GM18517 (cell line): ENCODE data around the gene TTC24.
"Not testable (repeated sequence)": the region's sequence is repeated elsewhere in the genome, so short reads cannot be mapped to it uniquely, and the experiment has no call there.

ENCODE experiments used
- ATAC-seq: cut with Tn5 transposase; IDR thresholded peaks from one replicate; pipeline ENCODE4 v1.9.1; 2021; ENCODE audit warnings: mild to moderate bottlenecking, moderate library complexity; ENCODE audit not compliant: unreplicated experiment

Gene TTC24

DNA sequence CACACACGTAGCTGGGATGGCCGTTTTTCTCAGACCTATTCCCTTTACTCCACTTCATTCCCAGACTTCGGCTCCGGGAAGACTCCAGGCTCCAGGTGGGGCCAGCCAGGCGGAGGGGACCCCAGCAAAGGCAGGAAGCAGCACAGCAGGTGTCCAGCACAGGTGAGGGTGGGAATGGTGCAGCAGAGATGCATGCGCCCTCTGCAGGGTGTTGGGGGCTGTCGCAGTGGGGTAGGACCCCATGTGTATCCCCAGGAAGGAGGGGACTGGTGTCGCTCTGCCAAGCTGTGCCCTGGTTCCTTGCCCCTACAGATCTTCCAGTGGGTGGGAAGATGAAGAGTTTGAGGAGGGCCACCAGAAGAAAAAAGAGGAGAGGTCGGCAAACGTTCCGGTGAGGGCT is 5.3 kb downstream of the TTC24 start:
- no peak for ATAC-seq

DNA sequence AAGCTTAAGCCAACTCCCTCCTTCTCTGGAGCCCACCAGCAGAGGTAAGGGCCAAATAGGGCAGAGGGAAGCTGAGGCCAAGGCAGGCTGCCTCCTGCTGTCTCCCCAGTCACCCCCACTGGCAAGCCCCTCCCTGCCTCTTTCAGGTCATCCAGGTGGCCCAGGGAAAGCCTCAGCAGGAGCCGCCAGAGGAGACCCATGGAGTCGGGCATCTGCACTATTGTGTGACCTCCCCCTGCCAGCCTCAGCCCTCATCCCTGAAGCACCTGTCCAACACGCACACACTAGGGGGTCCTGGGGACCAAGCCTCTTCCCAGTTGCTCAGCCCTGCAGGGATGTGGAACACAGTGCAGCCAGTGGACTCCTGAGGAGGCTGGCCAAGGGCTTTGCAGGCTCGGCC is 6.8 kb downstream of the TTC24 start:
- no peak for ATAC-seq

DNA sequence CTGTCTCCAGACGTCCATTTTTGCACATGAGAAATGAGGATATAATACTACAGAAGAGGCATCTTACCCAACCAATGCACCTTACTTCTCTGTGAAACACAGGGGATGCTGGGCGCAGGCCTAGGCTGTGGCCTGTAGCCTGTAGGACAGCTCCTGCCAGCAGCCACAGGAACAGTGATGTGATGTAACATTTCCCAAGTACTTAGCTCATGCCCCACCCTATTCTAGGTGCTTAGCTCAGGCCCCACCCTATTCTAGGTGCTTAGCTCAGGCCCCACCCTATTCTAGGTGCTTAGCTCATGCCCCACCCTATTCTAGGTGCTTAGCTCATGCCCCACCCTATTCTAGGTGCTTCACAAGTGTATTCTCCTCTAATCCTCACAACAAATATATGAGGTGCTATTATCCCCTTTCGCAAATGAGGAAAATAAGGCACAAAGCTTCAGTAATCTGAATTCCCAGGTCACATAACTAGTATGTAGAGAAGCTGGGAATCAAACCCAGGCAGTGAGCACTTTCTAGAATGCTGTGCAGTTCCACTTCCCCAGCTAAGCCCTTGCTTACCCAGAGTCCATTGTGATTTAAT is 7.5 kb downstream of the TTC24 start:
- ATAC-seq, result no peak

DNA sequence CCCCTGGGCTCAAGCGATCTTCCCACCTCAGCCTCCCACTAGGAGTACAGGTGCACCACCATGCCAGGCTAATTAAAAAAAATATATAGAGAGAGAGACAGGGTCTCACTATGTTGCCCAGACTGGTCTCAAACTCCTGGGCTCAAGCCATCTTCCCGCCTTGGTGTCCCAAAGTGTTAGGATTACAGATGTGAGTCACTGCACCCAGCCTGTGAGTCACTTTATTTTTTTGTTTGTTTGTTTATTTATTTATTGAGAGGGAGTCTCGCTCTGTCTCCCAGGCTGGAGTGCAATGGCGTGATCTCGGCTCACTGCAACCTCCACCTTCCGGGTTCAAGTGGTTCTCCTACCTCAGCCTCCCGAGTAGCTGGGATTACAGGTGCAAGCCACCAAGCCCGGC is 8.4 kb downstream of the TTC24 start:
- ATAC-seq, result not testable (repeated sequence)

DNA sequence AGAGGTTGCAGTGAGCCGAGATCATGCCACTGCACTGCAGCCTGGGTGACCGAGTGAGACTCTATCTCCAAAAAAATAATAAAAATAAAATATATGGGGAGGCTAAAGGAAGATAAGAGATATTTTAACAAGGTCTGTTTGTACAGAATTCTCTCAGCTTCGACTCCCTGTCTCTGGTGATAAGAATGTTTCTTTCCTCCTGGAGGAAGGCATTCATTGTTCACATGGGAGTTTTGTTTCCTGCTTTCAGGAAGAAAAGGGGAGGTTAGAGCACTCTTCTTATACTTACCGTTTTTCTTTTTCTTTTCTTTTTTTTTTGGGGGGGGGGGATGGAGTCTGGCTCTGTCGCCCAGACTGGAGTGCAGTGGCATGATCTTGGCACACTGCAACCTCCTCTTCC is 10.0 kb downstream of the TTC24 start:
- no peak for ATAC-seq

DNA sequence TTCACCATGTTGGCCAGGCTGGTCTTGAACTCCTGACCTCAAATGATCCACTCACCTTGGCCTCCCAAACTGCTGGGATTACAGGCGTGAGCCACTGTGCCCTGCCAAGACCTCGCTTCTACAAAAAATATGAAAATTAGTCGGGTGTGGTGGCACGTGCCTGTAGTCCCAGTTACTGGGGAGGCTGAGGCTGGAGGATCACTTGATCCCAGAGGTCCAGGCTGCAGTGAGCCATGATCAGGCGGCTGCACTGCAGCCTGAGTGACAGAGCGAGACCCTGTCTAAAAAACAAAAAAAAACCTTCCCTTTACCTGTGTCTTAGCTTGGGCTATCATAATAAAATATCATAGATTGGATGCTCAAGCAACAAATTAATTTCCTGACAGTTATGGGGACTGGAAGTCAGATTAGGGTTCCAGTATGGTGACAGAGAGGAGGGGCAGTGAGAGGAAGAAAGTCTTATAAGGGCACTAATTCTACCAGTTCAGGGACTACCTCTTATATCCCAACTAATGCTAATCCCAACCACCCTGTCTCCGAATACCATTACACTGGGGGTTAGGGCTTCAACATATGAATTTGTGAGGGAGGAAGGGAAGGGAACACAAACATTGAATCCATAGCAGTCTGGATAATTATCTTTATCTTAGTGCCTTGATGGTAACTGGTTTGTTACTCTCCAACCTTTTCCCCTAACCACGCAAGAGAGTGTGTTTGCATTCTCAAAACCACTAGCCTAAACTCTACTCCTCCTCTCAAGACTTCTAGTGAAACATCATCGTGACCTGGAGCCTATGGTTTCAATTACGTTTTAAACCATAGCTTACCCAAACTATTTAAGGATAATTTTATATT is 11.0 kb downstream of the TTC24 start:
- ATAC-seq, result no peak

DNA sequence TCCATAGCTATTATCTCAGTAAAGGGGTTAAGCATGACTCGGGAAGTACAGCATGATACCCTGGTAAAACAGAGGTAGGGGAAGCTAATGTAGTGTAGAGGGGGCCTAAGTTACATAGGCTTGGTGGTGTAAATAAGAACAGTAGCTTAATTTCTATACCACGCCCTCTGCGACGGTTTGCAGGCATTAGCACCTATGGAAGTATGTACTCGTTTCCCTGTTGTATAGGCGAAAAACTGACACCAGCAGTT is 11.6 kb downstream of the TTC24 start:
- peak; percentile 19 for ATAC-seq

DNA sequence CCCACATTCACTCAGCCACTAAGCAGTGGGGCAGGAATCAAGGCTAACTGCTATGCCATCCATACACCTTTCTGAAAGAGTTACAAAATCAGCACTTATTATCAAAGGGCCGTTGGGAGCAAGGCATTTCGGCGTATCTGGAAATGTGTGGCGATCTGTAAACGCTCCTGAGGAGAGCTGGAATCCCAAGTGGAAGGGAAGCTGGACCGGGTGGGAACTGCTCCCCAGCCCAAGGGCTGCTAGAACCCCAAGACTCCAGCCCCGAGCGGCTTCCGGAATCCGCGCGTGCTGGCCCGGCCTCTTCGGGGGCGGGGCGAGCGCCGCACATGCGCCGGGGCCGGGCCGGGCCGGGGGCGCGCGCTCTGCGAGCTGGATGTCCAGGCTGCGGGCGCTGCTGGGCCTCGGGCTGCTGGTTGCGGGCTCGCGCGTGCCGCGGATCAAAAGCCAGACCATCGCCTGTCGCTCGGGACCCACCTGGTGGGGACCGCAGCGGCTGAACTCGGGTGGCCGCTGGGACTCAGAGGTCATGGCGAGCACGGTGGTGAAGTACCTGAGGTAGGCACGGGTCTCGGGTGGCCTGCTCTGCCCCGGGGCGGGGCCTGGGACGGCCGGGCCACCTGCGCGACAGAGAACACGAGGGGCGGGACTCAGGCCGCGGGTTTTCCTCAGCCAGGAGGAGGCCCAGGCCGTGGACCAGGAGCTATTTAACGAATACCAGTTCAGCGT is 12.1 kb downstream of the TTC24 start, which contains the start of gene NAXE:
Gene NAXE (plus strand): TSS at position 345 of the 726 bp plus-strand sequence. CDS start 29 bp downstream, at position 374.
- ATAC-seq, result peak; percentile 68

DNA sequence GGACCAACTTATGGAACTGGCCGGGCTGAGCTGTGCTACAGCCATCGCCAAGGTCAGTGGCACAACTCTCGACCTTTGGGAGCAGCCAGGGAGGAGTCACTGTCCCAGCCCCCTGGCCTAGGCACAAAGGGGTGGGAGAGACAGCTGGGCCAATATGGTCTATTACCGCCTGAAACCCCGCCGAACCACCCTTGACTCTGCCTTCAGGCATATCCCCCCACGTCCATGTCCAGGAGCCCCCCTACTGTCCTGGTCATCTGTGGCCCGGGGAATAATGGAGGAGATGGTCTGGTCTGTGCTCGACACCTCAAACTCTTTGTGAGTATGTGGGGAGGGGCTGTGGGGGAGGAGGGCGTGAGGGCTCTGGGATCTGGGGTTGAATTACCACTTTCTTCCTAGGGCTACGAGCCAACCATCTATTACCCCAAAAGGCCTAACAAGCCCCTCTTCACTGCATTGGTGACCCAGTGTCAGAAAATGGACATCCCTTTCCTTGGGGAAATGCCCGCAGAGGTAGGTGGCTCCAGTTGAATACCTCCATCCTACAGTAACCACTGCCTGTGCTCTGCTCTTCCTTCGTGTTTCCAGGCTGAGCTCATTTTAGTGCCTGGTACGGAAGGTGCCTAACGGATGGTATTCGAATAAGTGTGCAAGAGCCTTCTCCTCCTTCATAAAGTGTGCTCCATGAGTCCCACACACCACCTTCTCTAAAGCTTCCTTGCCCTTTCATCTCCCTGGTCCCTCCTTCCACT is 12.8 kb downstream of the TTC24 start:
- ATAC-seq, result no peak

DNA sequence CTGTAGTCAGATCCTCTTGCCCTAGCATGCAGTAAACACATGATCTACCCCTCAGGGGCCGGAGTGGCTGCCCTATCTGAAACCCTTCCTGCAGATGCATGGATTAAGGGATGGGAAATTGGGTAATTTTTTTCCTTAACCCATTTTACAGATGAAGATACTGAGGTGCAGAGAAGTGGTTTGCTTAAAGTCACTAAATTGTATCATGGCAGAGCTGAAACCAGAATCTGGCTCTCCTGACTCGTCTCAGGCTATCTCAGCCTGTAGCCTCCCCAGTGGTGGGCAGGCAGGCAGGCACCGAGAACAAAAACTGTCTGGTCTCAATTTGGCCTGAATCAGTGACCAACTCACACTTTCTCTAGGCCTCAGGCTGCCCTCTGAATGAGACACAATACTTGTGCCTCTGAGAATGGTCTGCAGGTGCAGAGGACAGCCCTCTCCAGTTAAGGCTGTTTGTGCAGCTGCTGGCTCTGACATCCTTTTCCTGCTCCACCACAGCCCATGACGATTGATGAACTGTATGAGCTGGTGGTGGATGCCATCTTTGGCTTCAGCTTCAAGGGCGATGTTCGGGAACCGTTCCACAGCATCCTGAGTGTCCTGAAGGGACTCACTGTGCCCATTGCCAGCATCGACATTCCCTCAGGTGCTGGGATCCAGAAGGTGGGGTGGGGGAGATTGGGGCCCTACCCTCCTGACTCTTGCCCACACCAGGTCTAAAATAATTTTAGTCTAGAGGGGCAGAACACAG is 13.6 kb downstream of the TTC24 start:
- ATAC-seq, result no peak

DNA sequence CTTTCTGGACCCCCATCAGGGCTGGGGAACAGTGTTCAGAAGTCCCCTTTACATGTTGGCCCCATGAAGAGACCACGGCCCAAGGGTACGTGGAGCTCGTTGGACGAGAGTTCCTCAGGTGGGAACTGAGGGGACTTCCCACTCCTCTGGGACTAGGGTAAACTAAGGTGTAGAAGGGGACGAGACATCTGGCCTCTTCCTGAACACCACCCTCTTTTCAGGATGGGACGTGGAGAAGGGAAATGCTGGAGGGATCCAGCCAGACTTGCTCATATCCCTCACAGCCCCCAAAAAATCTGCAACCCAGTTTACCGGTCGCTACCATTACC is 14.1 kb downstream of the TTC24 start:
- no peak for ATAC-seq

DNA sequence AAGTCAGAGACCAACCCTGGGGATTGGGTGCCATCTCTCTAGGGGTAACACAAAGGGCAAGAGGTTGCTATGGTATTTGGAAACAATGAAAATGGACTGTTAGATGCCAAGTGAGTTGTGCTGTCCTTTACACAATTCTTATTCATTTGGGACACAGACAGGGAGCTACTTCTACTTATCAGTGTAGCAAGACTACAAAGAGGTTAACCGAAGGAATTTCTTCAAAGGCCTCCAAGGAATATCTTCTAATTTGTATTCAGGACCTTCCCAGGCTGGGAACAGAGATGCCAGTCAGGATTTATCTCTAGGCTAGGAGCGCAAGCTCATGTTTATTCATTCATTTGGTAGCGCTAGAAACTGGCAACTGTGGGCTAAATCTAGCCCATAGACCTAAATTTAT is 14.7 kb downstream of the TTC24 start:
- ATAC-seq, result no peak

DNA sequence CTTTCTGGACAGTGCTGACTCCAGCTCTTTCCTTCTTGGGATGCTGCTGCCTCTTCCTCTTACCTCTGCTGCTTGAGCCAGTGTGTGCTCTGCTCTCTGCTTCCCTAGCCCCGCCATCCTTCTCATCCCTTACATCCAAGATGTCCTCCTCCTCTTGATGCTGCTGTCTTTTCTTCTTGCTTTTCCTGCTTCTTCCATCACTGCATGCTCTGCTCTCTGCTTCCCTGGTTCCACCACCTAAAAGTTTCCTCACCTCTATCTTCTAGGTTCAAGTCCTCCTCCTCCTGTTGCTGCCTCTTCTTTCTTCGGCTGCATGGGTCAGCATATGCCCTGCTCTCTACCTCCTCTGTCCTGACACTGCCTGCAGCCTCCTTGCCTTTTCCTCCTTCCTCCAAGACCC is 15.5 kb downstream of the TTC24 start:
- ATAC-seq, result no peak

DNA sequence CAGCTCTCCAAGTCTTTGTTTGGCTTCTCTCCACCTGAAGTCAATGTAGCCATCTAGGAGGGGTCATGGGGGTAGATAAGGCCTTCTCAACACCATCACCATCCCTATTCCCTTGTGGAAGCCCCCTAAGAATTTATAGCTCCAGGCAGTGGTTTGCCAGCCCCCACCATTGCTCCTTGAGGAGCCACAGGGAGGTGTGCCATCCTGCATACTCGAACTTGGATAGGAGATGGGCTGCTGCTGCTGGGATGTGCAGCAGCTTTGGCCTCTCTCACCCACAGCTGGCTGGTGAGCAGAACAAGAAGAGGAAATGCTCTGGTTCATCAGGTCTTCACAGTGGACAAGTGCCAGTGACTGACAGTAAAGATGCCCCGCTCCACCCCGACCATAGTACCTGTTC is 16.9 kb downstream of the TTC24 start:
- no peak for ATAC-seq

DNA sequence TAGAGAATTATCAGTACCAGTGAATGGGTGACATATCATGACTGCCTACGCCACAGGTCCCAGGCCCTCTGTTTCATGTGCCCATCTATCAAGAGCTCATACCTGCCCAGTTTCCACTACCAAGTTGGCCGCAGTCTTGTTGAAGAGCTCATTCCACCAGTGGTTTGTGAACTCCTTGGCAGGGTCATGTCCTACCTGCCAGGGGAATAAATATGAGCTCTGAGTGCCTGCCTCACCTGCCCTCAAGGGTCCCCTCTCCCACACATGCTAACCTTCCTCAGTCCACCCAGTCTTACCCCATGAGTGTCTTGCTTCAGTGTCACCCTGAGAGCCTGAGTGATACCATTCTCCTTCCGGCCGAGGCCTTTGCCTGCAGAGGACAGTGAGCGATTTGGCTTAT is 18.6 kb downstream of the TTC24 start:
- no peak for ATAC-seq

DNA sequence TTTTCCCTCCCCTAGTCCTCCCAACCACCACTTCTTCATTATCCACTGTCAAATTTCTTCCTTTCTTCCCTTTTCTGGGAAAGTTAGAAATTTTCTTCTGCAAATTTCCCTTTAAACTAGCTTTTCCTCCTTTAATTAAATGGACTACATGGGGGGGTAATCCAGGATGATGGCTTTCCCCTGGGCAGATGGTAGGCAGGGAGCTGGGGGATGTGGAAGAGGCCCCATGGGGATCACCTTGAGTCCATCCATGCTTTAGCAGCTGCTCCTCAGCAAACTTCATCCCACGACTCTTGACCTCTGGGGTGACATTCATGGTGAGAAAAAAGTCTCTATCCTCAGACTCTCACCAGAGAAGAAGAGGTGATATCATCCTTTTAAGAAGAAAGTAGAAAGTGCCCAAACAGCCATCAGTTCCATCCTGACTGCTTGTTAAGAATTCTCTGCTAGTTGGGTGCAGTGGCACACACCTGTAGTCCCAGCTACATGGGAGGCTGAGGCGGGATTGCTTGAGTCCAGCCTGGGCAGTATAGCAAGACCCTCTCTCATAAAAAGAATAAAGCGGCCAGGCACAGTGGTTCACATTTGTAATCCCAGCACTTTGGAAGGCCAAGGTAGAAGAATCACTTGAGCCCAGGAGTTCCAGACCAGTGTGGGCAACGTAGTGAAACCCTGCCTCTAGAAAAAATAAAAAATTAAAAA is 19.4 kb downstream of the TTC24 start:
- no peak for ATAC-seq

DNA sequence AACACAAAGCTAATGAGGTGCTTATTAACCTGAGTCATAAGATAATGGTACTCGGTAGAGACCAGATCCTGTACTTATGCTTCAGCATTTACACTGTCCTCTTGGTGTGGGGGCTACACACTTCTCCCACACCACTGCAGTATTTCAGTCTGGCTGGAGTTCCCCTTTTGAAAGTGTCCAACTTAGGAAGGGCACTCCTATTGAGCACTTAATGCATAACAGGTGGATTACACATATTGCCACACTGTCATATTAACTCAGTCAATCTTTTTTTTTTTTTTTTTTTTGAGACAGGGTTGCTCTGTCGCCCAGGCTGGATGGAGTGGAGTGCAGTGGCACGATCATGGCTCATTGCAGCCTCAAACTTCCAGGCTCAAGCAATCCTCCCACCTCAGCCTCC is 20.3 kb downstream of the TTC24 start:
- no peak for ATAC-seq

DNA sequence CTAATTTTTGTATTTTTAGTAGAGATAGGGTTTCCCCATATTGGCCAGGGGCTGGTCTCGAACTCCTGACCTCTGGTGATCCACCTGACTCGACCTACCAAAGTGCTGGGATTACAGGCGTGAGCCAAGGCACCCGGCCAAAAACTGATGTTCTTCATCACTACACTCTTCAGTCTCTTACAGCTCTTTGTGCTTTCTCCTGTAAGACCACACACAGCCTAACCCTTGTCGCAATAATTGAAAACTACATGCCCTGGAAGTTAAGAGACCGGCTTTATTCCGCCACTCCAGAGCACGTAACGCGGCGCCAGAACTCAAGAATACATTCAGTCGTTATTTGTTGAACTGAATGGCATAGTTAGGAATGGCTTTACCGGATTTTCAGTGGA is 21.2 kb downstream of the TTC24 start:
- no peak for ATAC-seq

DNA sequence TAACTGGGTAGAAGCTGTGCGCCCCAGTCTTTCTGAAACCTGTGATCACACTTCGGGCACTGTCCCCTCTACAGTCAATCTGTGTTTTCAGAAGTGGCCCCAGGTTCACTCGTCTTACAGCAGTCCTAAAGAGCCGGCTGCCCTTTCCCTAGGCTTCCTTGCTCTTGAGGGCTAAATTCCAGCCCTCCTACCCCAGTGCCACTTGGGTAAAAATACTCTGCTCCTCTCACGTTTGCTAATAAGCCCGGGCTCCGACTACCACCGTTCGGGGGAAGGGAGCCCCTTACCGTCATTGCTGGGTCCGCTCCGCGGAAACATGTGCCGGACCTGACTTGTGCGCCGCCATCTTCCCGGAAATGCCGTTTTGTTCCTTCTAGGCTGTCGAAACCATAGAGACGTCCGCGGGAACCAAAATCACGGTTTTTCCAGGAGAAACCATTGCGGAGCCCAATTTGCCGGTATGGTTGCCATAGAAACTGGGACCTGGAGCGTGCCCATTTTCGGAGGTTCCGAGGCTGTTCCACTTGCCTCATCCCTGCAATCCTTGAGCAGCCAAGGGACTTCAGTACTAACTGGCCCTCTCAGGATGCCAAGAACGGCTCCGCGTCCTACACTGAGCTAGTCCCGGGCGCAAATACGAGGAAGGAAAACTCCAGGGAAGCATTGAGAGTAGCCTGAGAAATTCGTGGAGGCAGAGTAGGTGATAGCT is 21.8 kb downstream of the TTC24 start, which contains the start of gene GPATCH4:
Gene GPATCH4 (minus strand): TSS at position 358 of the 709 bp plus-strand sequence.
- peak; percentile 50 for ATAC-seq

DNA sequence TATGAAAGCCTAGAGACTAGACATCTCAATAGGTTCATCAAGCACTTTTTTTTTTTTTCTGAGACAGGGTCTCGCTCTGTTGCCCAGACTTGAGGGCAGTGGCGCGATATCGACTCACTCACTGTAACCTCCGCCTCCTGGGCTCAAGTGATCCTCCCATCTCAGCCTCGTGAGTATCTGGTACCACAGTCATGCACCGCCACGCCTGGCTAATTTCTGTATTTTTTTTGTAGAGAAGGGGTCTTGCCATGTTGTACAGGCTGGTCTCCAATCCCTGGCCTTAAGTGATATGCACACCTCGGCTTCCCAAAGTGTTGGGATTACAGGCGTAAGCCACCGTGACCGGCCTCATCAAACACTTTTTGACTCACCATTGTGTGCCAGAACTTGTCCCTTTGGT is 22.4 kb downstream of the TTC24 start:
- peak; percentile 22 for ATAC-seq
